GM04503 (cell line): ENCODE results near the gene CNN2.

Experiments used
- DNase-seq: peaks from one replicate; pipeline ENCODE4 v3.0.0-alpha.2; 2012; ENCODE audit warnings: low read depth

Gene CNN2

DNA sequence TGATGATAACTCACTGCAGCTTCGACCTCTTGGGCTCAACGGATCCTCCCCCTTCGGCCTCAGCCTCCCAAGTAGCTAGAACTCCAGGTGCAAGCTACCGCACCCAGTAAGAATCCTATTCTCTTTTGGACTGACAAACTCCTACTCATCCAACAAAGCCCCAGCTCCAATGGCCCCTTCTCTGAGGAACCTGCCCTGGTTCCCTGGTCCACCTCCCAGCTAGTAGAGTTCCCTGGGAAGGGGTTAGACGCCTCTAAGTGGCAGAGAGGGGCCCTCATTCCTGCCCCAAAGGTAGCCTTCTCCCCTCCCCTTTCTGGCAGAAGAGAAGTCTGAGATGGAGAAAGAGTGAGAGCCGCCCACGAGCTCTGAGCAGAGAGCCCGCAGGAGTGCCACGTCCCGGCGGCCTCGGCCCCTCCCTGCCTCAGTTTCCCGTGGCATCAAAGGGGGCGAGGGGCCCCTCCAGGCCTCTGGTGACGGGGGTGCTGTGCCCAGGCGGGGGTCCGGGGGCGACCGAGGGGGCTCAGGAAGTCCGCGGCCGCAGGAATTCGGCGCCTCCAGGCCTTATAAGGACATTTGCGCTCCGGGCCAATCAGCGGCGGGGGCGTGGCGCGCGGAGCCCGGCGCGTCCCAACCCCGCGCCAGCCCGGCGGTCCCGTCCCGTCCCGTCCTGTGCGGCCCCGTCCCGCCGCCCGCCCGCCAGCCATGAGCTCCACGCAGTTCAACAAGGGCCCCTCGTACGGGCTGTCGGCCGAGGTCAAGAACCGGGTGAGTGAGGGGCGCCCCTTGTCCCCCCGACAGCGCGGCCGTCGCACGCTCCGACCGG, at the start of gene CNN2:
CNN2 (plus strand) TSS at position 649 of the 823 bp plus-strand sequence; CDS start at position 703, 54 bp downstream.
- peak; percentile 31 for DNase-seq

DNA sequence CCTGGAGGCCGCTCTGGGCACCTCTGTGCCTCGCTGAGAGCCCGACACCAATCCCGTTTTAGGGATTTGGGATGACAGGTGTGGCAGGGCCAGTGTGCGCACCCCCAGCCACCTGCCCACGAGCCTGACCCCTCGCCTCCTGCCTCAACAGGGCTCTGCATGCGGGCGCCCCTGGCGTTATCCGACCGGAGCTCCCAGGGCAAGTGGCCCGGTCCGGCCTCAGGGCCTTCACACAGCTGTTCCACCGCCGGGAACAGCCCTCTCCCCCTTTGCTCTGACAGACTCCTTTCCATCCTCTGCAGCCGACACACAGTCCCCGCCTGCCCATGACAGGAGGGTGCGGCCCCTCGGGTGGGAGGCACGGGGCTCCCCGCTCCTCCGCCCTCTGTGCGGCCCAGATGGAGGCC, 49.3 kb upstream of the CNN2 start:
- no peak for DNase-seq

DNA sequence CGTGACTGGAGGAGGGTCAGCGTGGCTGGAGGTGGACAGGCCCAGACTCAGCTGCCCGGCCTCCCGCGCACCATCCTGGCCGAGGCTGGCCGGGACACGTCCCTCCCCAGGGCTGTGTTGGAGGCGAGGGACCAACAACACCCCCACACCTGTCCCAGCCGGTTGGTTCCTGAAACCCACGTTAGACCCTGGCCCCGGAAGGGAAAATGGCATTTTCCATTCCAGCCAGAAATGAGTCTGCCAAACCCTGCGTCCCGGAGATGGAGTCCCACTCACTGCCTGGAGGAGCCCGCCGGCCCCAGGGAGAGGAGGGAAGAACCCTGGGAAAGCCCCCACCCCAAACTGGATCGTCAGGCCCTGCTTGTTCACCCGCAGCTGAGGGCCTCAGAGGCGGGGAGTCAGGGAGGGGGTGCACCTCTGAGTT, 47.1 kb upstream of the CNN2 start:
- no peak for DNase-seq

DNA sequence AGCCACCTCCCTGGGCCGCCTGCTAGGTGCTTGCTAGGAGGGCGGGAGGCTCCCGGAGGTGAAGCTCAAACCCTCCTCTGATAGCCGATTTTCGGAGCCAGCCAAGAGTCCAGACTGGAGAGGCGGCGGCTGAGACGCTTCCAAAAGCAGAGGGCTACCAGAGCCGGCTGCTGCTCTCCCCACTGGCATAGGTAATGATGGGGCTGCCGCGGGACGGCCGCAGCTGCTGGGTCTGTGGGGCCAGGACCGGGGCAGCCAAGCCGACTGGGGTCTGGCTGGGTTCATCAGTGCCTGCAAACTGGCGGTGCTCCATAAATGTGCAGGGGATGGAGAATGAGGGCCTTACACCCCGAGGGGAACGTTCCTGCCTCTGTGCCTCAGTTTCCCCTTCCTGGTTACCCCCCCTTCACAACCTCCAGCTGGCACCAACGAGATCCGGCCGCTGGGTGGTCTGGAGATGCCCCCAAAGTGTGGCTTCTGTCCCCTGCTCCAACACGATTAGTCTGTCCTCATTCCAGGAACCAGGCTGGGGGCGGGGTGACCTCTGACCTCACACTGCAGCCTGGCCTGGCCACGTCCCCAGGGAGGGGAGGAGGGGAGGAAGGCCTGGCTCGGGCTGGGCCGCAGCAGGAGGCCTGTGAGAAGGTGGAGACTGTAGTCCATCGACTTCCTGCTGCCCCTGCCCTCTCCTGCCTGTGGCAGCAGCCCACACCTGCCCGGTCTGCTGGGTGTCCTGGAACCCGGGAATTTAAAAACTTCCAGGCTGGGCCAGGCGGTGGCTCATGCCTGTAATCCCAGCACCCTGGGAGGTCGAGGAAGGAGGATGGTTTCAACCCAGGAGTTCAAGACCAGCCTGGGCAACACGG, 46.0 kb upstream of the CNN2 start:
- DNase-seq: no peak

DNA sequence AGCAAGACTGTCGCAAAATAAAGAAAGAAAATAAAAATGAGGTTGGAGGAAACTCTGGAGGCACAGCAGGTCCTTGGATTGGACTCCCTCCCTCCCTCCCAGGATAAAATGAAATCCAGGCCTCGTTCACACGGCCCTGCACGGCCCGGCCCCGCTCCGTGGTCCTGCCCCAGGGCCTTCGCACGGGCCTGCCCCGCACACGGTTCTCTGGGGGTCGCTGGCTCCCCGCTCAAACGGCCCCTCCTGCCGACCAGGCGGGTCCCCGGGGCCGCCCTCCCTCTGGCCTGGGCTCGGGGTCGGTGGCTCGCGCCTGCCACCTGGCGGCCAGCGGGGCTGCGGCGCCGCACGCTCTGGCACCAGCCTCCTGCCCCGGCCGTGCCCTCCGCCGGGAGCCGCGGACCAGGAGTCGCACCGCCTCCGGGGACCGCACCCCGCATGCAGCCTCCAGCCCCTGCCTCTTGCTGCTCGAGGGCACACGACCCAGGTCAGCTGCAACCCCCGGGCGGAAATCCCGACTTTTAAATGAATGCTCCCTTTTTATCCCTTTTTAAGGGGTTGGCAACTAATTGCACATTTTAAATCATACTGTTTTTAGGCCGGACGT, 43.7 kb upstream of the CNN2 start:
- no peak for DNase-seq

DNA sequence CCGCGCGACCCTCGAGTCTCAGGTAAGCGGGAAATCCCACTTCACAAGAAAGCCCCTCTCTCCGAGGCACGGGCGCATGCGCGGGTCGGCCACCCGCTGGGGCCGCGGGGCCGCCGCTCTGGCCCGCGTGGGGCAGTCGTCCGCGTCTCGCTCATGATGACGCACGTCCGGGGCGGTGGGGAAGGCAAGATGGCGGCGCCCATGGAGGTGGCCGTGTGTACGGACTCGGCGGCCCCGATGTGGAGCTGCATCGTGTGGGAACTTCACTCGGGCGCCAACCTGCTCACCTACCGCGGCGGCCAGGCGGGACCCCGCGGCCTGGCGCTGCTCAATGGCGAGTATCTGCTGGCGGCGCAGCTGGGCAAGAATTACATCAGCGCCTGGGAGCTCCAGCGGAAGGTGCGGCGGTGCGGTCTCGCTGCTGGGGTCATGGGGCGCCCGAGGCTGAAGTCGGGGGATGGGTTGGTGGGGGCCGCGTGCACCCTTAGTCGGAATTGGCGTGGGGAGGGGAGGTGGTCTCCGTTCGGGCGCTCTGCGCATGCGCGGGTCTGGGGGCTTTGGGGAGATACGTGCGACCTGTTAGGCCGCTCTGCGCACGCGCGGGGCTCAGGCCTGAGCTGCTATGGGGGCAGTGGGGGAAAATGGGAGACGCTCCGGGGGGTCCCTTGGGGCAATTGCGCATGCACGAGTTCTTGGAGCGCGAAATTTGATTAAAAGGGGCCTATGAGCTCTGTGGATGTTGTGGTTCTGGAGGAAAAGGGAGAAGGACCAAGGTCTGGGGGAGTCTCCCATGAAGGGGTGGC, 42.0 kb upstream of the CNN2 start, which contains the start of gene WDR18:
WDR18 (plus strand) TSS at position 181 of the 803 bp plus-strand sequence; CDS start at position 190, 9 bp downstream.
- DNase-seq: peak; percentile 27

DNA sequence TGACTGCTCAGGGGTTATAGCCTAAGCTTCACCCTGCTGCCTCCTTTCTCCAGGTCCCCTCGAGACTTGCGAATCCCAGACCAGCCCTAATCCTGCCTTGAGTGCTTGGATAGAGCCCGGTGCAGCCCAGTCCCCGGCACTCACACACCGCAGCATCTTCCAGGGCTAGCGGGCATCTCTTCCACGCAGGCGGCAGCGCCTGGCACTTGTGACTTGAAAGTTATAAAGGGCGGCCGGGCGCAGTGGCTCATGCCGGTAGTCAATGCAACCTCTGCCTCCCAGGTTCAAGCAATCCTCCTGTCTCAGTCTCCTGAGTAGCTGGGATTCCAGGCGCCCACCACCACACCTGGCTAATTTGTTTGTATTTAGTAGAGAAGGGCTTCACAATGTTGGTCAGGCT, 40.3 kb upstream of the CNN2 start:
- DNase-seq: no peak

DNA sequence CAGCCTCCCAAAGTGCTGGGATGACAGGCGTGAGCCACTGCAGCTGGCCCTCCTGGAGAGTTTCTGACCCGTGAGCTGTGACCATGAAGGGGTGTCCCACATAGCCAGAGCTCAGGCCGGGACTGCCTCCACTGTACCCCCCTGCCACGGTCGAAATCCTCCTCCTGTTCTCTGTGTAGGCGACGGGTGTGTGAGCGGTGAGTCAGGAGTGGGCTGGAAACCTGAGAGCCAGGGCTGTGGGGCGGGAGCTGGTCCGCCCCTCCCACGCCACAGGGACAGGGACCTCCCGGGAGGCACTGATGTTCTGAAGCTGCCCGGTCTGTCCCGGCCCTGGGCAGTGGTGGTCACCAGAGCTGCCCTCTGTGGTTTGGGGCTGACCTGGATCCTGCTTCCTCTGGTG, 38.3 kb upstream of the CNN2 start:
- no peak for DNase-seq

DNA sequence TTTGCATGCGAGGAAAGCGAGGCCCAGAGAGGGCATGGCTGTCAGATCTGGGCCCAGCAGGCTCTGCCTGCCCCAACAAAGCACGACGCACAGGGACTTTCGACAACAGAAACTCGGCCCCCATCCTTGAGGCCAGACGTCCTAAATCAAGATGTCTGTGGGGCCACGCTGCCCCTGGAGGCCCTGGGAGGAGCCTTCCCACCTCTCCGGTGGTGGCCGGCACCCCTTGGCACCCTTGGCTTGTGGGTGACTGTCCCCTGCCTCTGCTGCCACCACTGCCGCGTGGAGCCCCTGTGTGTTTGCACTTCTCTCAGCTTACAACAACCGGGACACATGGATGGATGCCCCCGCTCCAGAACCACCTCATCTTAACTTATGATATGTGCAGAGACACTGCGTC, 37.9 kb upstream of the CNN2 start:
- no peak for DNase-seq

DNA sequence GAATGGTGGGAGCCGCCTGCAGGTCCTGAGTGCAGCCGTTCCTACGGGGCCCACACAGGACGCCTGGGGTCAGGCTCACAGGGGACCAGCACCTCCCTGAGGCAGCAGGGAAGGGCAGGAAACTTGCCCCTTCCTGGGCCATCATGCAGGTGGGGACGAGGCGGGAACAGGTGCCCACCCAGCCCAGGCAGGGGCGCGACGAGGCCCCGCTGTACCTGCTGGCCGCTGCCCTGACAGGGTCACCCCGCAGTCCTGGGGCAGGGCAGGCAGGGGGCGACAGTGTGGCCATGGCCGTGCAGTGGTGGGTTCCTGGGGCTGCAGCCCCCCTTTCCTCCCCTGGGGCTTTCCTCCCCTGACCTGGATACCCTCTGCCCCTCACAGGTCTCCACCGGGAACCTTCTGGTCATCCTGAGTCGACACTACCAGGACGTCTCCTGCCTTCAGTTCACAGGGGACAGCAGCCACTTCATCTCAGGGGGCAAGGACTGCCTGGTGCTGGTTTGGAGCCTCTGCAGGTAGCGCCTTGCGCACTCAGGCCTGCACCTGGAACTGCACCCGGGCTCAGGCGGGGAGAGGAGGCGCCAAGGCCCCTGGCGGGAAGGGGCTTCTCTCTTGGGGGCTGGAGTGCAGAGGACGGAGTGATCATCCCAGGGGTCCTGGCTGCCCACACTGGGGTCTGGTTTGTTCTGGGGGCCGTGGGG, 36.9 kb upstream of the CNN2 start:
- no peak for DNase-seq

DNA sequence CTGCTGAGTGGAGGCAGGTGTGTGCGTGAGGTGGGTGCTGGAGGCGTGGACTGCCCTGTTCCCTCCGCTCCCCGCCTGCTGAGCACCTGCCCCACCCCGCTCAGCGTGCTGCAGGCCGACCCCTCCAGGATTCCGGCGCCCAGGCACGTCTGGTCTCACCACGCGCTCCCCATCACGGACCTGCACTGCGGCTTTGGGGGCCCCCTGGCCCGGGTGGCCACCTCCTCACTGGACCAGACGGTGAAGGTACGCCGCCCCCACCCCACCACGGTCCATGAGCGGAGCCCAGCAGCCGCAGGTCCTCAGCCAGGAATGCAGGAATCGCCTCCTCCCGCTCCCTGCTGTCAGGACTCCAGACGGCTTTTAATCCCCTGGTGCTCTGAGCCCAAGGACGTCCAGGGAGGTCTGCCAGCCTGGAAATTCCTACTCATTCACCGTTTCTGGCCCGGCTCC, 36.3 kb upstream of the CNN2 start:
- DNase-seq: no peak

DNA sequence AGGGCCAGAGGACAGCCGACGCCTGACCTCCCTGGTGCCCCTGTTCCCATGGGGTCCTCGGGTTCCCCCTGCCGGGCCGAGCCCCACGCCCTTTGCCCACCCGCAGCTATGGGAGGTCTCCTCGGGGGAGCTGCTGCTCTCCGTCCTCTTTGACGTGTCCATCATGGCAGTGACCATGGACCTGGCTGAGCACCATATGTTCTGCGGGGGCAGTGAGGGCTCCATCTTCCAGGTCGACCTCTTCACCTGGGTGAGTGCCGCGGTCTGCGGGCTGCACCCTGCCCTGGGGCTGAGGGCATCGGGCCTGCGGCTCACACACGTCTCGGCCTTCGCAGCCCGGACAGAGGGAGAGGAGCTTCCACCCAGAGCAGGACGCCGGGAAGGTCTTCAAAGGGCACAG, 35.7 kb upstream of the CNN2 start:
- DNase-seq: no peak

DNA sequence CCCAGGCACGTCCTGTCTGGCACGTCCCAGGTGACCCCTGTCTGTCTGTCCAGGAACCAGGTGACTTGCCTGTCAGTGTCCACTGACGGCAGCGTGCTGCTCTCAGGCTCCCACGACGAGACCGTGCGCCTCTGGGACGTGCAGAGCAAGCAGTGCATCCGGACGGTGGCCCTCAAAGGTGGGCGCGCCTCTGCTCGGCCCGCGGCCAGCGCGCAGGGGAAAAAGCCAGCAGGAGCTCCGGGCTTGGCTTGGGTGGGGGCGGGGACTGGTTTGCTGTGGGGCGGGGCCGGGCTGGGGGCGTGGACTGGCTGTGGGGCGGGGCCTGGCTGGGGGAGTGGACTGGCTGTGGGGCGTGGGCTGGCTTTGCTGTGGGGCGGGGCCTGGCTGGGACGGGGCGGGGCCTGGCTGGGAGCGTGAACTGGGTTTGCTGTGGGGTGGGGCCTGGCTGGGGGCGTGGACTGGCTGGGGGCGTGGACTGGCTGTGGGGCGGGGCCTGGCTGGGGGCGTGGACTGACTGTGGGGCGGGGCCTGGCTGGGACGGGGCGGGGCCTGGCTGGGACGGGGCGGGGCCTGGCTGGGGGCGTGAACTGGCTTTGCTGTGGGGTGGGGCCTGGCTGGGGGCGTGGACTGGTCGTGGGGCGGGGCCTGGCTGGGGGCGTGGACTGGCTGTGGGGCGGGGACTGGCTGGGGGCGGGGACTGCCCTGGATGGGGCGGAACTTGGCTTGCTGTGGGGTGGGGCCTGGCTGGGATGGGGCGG, 35.1 kb upstream of the CNN2 start:
- no peak for DNase-seq

DNA sequence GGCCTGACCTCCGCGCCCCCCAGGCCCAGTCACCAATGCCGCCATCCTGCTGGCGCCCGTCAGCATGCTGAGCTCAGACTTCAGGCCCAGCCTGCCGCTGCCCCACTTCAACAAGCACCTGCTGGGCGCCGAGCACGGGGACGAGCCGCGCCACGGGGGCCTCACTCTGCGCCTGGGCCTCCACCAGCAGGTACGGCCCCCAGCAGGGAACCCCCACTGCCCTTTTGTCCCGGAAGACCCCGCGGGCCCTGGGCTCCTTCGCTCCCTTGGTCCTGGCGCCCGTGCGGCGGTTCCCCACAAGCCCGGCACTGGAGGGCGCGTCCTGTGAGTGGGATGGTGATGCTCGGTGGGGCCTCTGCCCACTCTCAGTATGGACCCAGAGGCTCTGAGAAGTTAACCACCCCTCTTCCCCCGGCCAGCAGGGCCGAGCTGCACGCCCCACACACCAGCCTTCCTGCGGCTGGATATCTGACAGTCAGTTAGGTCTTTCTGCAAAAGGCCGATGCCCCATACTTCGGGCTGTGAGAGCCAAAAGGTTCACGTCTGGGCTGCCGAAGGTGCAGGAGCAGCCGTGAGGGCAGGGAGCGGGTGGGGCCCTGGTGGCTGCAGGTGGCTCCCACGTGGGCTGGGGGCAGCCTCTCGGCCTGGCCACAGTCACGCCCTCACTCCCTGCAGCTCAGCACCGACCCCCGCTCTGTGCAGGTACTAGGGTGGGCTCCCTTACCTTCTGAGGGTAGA, 34.3 kb upstream of the CNN2 start:
- DNase-seq: no peak

DNA sequence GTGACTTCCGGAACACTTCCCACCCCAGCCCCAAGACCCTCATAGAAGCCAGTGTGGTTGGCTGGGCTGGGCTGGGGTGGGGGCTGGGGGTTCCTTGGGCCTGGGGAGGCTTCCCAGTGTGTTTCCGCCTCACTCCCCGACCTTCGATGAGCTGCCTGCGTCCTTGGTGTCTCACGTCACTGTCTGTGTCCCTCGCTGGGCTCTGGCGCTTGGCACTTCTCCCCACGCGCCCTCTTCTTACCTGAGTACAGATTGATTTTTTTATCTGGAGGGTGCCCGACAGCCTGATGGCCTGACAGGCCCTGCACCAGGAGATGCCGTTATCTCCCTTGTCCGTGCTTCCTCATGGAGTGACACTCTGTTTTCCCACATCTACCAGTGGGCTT, 33.7 kb upstream of the CNN2 start:
- DNase-seq: no peak

DNA sequence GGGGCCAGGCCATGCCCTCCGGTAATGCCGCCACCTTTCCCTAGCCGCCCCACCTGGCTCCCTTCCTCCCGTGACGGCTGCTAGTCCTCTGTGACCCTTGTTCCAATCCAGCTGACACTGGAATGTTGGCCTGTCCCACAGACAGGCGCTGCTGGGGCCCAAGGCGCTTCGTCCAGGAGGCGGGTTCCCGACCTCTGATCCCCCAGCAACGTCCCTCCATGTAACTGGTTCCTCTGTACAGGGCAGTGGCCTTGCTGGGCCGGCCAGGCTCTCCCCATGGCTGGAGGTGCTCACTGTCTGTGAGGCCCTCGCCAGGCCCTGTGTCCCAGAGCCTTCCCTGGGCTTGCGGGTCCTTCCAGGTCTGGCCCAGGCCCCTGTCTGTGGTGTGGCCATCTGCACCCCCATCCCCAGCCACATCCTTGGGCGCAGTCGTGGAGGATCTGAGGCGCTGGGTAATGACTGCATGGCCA, 33.0 kb upstream of the CNN2 start:
- DNase-seq: no peak

DNA sequence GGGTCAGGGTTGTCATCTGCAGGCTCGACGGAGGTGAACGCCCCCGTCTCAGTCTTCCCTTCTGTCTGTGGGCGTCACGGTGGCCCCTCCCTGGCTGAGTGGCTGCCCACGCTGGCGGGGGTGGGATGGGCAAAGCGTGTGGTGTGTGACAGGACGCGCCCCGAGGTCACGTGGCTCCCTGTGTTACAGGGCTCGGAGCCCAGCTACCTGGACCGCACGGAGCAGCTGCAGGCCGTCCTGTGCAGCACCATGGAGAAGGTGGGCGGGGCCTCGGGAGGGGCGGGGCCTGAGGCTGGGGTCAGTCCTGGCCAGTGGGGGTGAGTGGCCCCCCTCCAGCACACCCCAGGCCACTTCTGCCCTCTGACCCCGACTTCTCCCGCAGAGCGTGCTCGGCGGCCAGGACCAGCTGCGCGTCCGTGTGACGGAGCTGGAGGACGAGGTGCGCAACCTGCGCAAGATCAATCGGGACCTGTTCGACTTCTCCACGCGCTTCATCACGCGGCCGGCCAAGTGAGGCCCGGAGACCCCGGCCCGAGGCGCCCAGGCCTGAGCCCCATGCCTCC, 32.5 kb upstream of the CNN2 start:
- DNase-seq: no peak

DNA sequence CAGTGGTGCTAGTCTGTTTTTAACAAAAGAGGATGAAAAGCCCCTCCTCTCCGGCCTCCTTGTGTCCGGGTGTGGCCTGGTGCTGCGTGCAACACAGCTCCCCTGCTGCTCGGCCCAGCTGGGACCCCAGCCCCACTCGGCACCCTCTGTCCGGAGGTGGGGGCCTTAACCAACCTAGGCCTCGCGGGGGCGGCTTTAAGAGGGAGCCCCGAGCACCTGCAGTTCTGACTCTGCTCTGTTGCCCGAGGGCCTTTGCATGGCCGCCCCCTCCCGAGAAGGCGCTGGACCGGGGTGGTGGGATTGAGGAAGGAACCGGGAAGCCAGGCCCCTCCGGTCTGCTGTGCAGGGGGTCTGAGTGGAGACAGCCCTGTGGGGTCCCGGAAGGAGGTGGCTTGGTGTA, 31.9 kb upstream of the CNN2 start:
- no peak for DNase-seq
